RWPE2 (cell line): ENCODE measurements around the gene OLA1.
A peak's percentile ranks its signal among the peaks of the same experiment; 100 is the strongest.

Source experiments
- ATAC-seq: fragments of 200-7000 bp; cut with Tn5 transposase; 3 replicates; pipeline ENCODE4 v1.9.1; 2021; ENCODE audit warnings: low read depth
- DNase-seq: peaks from one replicate; pipeline ENCODE4 v3.0.0-alpha.2; 2020; ENCODE audit warnings: low spot score
- H3K27ac ChIP-seq: fragments of 450-650 bp; 2 replicates; pipeline ENCODE4 v1.5.1; 2017; ENCODE audit warnings: mild to moderate bottlenecking; ENCODE audit not compliant: poor library complexity, severe bottlenecking
- H3K27me3 ChIP-seq: fragments of 250-450 bp; sonication (Bioruptor Pico); 2 replicates; pipeline ENCODE4 v1.5.1; 2021; ENCODE audit warnings: mild to moderate bottlenecking, moderate library complexity; ENCODE audit not compliant: insufficient read depth, poor library complexity, severe bottlenecking
- H3K36me3 ChIP-seq: fragments of 250-450 bp; sonication (Bioruptor Pico); 2 replicates; pipeline ENCODE4 v1.5.1; 2020; ENCODE audit warnings: low read depth, mild to moderate bottlenecking, moderate library complexity
- H3K4me1 ChIP-seq: fragments of 250-450 bp; sonication (Bioruptor Pico); 2 replicates; pipeline ENCODE4 v1.5.1; 2021; ENCODE audit warnings: mild to moderate bottlenecking, moderate library complexity; ENCODE audit not compliant: insufficient read depth, poor library complexity, severe bottlenecking
- H3K4me3 ChIP-seq: fragments of 250-450 bp; sonication (Bioruptor Pico); 2 replicates; pipeline ENCODE4 v1.5.1; 2021; ENCODE audit warnings: mild to moderate bottlenecking, moderate library complexity; ENCODE audit not compliant: severe bottlenecking
- H3K9me3 ChIP-seq: fragments of 250-450 bp; sonication (Bioruptor Pico); 2 replicates; pipeline ENCODE4 v1.5.1; 2021; ENCODE audit warnings: mild to moderate bottlenecking, moderate library complexity; ENCODE audit not compliant: severe bottlenecking
- TF ChIP-seq, protein P1 (sequence below): fragments of 450-650 bp; IDR thresholded peaks from one replicate; pipeline ENCODE4 v1.5.1; 2017; ENCODE audit warnings: mild to moderate bottlenecking, moderate library complexity; ENCODE audit not compliant: poor library complexity, severe bottlenecking

Gene OLA1

DNA sequence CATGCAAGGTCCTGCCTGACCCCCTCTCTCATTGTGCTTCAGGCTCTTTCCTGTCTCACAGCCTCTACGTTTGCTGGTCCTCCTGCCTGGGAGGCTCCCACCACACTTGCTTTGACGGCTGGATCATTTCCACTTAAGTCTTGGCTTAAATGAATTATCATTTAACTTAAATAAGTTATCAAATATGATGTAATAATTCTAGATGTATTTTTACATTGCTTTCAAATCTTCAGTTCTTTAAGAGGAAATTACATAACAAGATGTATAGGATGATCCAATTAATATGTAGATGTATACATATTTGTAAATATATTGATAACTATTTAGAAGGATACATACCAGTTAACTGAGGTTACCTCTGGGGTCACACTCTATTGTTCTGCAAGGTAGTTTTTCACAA is 180.5 kb downstream of the OLA1 start:
- ATAC-seq = no peak
- Histone ChIP-seq H3K9me3 (no peaks in the 10 kb centered on the region), H3K27ac (no peak overlapping the region), H3K27me3 (no peaks in the 10 kb centered on the region), H3K4me3 (no peak overlapping the region), H3K36me3 (no peaks in the 10 kb centered on the region), H3K4me1 (peaks cover 3% of the 10 kb centered on the region)
- DNase-seq = no peak
- TF ChIP-seq, protein P1, sequence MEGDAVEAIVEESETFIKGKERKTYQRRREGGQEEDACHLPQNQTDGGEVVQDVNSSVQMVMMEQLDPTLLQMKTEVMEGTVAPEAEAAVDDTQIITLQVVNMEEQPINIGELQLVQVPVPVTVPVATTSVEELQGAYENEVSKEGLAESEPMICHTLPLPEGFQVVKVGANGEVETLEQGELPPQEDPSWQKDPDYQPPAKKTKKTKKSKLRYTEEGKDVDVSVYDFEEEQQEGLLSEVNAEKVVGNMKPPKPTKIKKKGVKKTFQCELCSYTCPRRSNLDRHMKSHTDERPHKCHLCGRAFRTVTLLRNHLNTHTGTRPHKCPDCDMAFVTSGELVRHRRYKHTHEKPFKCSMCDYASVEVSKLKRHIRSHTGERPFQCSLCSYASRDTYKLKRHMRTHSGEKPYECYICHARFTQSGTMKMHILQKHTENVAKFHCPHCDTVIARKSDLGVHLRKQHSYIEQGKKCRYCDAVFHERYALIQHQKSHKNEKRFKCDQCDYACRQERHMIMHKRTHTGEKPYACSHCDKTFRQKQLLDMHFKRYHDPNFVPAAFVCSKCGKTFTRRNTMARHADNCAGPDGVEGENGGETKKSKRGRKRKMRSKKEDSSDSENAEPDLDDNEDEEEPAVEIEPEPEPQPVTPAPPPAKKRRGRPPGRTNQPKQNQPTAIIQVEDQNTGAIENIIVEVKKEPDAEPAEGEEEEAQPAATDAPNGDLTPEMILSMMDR = no peak

DNA sequence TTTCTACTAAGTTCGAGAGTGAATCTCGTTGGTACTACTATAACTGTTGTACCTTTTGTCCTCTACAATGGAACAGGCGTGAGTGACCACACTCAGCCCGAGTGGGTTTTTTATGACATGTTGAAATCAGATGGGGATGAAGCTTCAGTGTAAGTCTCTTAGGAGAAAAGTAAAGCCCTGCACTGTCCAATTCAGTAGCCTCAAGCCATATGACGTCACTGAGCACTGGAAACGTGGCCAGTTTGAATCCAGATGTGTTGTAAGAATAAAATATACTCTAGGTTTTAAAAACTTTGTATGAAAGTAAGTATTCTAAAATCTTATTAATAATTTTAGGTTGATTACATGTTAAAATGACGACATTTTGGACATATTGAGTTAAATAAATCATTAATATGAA is 181.5 kb downstream of the OLA1 start:
- Histone ChIP-seq H3K4me1 (peaks cover 3% of the 10 kb centered on the region), H3K36me3 (no peaks in the 10 kb centered on the region), H3K27me3 (no peaks in the 10 kb centered on the region), H3K9me3 (no peaks in the 10 kb centered on the region), H3K4me3 (no peak overlapping the region), H3K27ac (no peak overlapping the region)
- DNase-seq (no peak), ATAC-seq (no peak)
- TF ChIP-seq, protein P1 = no peak

DNA sequence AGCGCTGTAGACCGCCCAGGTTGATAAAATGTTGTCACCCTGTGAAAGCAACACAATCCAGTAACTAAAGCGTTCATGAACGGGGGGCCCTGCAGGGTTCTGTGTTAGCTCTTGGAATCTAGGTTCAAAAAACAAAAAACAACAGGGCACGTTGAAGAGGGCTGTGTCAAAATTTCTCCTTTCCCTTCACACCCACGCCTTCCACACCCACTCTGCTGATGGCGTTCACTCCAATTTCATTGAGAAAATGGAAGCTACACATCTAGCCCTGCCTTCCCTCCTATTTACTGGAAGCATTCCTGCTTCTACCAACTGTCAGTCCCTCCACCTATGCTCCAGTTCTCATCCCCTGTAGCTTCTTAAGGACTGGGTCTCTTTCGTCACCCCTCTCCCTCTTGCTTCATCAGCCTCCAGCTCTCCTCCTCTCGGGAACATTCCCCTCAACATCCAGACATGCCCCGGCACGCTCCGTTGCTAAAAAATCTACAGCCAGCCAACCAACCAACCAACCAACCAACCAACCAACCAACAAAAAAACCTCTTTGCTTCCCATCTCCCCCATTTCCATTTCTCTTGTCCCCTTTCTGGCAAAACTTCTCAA is 184.7 kb downstream of the OLA1 start:
- Histone ChIP-seq H3K4me1 (peaks cover 3% of the 10 kb centered on the region), H3K27me3 (no peaks in the 10 kb centered on the region), H3K9me3 (no peaks in the 10 kb centered on the region), H3K27ac (no peak overlapping the region), H3K36me3 (no peaks in the 10 kb centered on the region), H3K4me3 (no peak overlapping the region)
- TF ChIP-seq, protein P1 = no peak
- DNase-seq (no peak), ATAC-seq (0 out of 3 replicates have a peak, but pooled peaks have one; percentile 61)

DNA sequence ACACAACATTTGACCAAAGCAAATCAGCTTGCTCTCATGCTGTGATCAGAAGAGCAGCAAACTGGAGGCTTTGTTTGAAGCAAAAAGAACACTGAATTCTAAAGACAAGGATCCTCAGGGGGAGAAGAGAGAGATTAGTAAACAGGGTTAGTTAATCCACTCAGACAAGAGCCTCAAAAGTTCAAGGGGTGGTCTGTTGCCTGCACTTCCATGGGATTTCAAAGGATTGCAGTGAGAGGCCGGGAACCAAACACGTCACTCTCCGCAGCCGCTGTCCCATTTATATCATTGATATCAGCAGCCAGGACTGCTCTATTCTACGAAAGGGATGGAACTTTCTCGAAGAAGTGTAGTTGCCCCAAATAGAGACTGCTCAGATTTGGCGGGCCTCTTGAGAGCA is 185.4 kb downstream of the OLA1 start:
- no peak overlapping the region for H3K4me3 ChIP-seq
- H3K9me3 ChIP-seq = no peaks in the 10 kb centered on the region
- no peaks in the 10 kb centered on the region for H3K27me3 ChIP-seq
- H3K4me1 ChIP-seq = peaks cover 3% of the 10 kb centered on the region
- no peaks in the 10 kb centered on the region for H3K36me3 ChIP-seq
- DNase-seq (no peak), ATAC-seq (no peak)
- TF ChIP-seq, protein P1 = no peak
- H3K27ac ChIP-seq = no peak overlapping the region

DNA sequence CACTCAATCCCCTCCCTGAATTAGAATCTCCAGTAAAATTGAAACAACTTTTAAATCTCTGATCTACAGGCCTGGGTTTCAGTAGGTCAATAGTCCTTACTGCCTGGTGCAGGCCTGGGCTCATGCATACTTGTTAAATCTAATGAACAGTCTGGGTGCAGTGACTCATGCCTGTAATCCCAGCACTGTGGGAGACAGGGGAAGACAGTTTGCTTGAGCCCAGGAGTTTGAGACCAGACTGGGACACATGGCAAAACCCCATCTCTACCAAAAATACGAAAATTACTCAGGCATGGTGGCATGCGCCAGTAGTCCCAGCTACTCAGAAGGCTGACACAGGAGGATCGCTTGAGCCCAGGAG is 188.5 kb downstream of the OLA1 start:
- H3K36me3 ChIP-seq = no peaks in the 10 kb centered on the region
- no peaks in the 10 kb centered on the region for H3K9me3 ChIP-seq
- no peaks in the 10 kb centered on the region for H3K27me3 ChIP-seq
- TF ChIP-seq, protein P1 = no peak
- no peak overlapping the region for H3K4me3 ChIP-seq
- no peak for DNase-seq
- H3K27ac ChIP-seq = peak overlapping the region; percentile 23
- peak; percentile 60; the same call in 2 of the 3 replicates for ATAC-seq
- H3K4me1 ChIP-seq = peaks cover 3% of the 10 kb centered on the region
